Mesodermal cell (in vitro differentiated cells): ENCODE measurements around the gene ALCAM.

Source experiments
- H3K27ac ChIP-seq: 2 replicates; pipeline ENCODE4 v1.7.0; 2013; ENCODE audit warnings: mild to moderate bottlenecking, low read depth, low read length, moderate library complexity; ENCODE audit not compliant: severe bottlenecking
- H3K36me3 ChIP-seq: 2 replicates; pipeline ENCODE4 v1.7.1; 2013; ENCODE audit warnings: mild to moderate bottlenecking, low read length, moderate library complexity; ENCODE audit not compliant: control insufficient read depth, insufficient read depth
- H3K4me1 ChIP-seq: one replicate; pipeline ENCODE4 v1.7.1; 2013; ENCODE audit warnings: mild to moderate bottlenecking, low read length; ENCODE audit not compliant: insufficient read depth, control insufficient read depth, poor library complexity, severe bottlenecking
- H3K4me3 ChIP-seq: 2 replicates; pipeline ENCODE4 v1.7.0; 2013; ENCODE audit warnings: low read length, control low read depth, mild to moderate bottlenecking; ENCODE audit not compliant: insufficient read depth, poor library complexity, severe bottlenecking; ENCODE audit errors: extremely low read depth
- H3K9me3 ChIP-seq: 2 replicates; pipeline ENCODE4 v1.7.1; 2013; ENCODE audit warnings: mild to moderate bottlenecking, low read length, moderate library complexity; ENCODE audit not compliant: control insufficient read depth
- WGBS, 2 experiments: methylation state at CpG; one replicate each; pipeline ENCODE4 v1.1.5; 2013; ENCODE audit warnings: missing lambda C conversion rate in 2 of 2; ENCODE audit not compliant: insufficient coverage in 2 of 2; 5-methylcytosine and 5-hydroxymethylcytosine counted together

Gene ALCAM

DNA sequence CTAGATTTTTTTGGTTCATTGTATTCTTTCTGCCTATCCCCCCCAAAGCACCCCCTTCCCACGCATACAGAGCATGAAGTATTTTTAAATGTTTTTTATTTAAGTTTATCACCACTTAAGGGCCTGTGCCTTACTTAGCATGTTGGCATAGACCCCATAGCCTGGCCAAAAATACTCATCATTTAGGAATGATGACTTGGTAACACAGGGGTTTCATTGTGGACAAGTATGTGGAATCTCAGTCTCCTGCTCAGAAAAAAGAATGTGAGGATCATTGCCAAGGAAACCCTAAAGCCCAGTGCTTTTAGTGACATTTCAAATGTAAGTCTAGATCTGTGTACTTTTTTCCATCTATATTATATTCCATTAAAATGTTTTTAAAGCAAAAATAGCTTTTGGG, 146.3 kb downstream of the ALCAM start:
- no CpG with 5 or more reads among the region's 1 CpG for WGBS, 2 experiments
- H3K36me3 ChIP-seq = no peaks in the 10 kb centered on the region
- no peak overlapping the region for H3K4me3 ChIP-seq
- no peak overlapping the region for H3K27ac ChIP-seq
- H3K4me1 ChIP-seq = peaks cover 11% of the 10 kb centered on the region
- H3K9me3 ChIP-seq = no peaks in the 10 kb centered on the region

DNA sequence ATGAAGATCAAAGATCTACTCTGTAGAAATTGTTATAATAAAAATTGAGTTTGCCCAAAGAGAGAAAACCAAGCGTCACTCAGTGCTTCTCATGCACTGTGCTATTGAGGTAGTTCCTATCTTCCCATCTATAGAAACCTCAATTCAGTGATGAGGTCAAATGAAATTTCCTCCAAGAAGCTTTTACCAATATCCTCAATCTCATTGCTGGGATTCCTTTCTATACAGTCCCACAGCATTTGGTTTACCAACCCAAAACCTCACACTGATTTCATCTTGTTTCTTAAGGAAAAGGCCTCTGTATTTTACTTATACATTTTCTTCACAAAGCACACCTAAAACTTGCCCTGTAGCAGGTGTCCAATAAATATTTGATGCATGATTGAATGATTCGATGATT, 147.2 kb downstream of the ALCAM start:
- Histone ChIP-seq H3K27ac (no peak overlapping the region), H3K9me3 (no peaks in the 10 kb centered on the region), H3K36me3 (no peaks in the 10 kb centered on the region), H3K4me3 (no peak overlapping the region), H3K4me1 (peaks cover 11% of the 10 kb centered on the region)
- WGBS, 2 experiments = 100% methylated on average over 2 of the region's 2 CpGs; no CpG with 5 or more reads in 1 of the 2 experiments

DNA sequence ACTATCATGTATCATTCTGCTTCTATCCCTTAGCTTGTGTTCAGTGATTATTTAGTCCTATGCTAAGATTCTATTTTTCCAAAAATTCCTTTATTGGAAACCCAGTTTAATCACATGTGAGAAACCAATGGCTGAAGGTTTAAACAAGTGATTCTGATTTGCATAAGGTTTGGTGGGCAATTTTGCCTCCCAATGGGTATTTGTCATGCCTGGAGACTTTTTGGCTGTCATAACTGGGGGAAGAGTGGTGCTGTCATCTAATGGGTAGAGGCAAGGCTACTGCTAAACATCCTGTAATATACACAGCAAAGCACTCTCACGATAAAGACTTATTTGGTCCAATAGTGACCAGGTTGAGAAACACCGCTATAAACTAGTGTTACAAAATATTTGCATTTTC, 148.7 kb downstream of the ALCAM start:
- no CpG with 5 or more reads among the region's 2 CpGs for WGBS, 2 experiments
- Histone ChIP-seq H3K36me3 (no peaks in the 10 kb centered on the region), H3K4me3 (no peak overlapping the region), H3K9me3 (no peaks in the 10 kb centered on the region), H3K4me1 (peaks cover 11% of the 10 kb centered on the region), H3K27ac (no peak overlapping the region)

DNA sequence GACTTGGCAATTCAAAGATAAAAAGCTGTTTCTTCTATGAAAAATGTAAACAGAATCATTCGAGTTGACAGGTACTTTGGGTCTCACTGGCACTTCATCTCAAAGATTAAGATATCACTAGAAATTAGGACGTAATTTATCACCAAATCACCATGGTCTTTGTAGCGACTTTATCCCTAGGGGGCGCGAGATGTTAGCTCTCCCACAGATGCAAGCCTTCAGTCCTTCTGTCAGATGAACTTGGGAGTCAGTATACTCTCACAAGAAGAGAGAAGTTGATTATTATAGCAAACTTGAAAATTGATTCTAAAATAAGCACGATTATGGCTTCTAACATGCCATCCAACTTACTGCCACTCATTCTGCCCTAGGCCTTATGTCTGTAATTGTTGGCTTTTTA, 150.3 kb downstream of the ALCAM start:
- no peaks in the 10 kb centered on the region for H3K9me3 ChIP-seq
- 64 to 71% methylated on average over 3 to 5 of the region's 6 CpGs for WGBS, 2 experiments
- no peaks in the 10 kb centered on the region for H3K36me3 ChIP-seq

DNA sequence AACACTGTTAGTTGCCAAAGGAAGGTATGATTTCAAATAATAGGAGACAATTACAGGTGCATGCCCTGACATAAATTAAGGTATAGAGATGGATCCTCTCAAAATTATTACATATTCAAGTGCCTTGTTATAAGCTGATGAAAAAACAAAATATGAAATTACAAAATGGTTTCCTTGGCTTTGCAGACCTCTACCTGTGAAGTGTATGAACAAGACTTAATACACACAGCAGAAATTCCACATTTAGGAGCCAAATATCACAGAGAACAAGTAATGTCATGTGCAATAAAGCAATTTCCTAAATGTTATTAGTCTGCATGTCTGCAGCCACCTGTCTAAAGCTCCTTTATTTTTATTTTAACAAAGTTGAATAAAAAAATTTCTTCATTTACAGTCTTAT, 151.5 kb downstream of the ALCAM start:
- no peaks in the 10 kb centered on the region for H3K36me3 ChIP-seq
- H3K4me3 ChIP-seq = no peak overlapping the region
- H3K4me1 ChIP-seq = peaks cover 3% of the 10 kb centered on the region
- no peaks in the 10 kb centered on the region for H3K9me3 ChIP-seq
- no peak overlapping the region for H3K27ac ChIP-seq

More for the DNA sequence above, 150.3 kb downstream of the ALCAM start:
- Histone ChIP-seq H3K27ac (no peak overlapping the region), H3K4me3 (no peak overlapping the region), H3K4me1 (peaks cover 11% of the 10 kb centered on the region)

DNA sequence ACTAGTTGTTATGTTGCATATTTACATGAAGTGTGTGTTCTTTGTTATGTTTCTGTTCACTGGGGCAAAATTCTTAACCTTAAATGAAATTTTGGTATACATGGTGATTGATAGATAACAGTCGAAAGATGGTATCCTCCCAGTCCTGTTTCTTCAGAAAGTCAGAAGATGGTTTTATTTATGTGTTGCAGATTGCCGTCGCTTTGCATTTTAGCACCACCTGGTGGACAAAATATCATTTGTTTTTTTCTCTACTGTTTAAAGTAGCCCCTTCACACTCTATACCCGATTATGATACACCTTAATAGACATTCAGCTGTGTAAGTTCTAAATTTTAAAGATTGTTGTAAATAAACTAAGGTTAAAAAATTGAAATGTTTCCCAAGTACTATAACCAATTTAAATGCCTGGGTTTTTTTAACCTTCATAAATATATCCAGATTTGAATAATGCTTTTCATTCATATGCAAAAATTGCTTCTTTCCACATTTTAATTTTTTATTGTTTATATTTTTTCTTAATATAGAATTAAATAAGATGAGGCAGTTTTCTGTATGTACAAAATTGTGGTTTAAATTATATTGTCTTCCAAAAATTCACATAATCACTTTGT, 152.2 kb downstream of the ALCAM start:
- H3K36me3 ChIP-seq = no peaks in the 10 kb centered on the region
- no peaks in the 10 kb centered on the region for H3K4me1 ChIP-seq
- WGBS, 2 experiments = 67% methylated on average over 1 of the region's 4 CpGs; no CpG with 5 or more reads in 1 of the 2 experiments
- H3K9me3 ChIP-seq = no peaks in the 10 kb centered on the region
- no peak overlapping the region for H3K4me3 ChIP-seq
- H3K27ac ChIP-seq = no peak overlapping the region

DNA sequence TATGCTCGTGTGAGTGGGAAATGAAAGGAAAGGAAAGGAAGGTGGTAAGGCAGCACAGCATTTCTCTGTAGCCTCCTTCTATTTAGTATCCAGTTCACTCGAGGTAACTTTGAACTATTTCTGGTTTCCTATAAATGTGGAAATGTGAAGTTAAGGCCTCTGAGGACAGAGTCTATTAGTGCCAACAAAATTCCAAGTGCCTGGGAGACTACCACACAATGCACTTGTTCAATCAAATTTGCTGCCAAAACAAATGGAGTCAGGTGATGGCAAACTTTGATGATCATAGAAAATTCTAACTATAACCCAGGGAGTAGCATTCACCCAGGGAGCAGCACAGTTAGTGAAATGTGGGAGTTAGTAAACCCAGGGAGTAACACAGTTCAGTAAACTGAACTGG, 155.1 kb downstream of the ALCAM start:
- H3K9me3 ChIP-seq = no peaks in the 10 kb centered on the region
- H3K4me1 ChIP-seq = no peaks in the 10 kb centered on the region
- H3K36me3 ChIP-seq = no peaks in the 10 kb centered on the region
- no peak overlapping the region for H3K27ac ChIP-seq
- H3K4me3 ChIP-seq = no peak overlapping the region
- WGBS, 2 experiments = no CpG with 5 or more reads among the region's 2 CpGs

DNA sequence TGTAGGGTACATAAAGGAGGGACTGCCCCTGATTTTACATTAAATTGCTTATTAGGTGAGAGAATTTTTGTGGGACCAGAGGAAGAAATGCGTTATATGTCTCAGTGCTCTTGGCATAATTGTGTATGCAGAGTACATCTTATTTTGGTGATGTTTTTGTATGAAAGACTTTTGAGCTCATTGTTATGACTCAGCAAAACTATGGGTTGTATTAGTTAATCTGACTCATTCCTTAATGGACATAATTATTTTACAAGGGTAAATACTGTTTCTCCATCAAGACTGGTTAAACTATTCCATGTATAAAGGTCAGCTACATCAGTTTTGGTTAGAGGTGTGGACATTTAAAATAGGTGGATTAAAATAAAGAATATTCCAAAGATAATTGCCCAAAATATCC, 156.8 kb downstream of the ALCAM start:
- Histone ChIP-seq H3K4me1 (no peaks in the 10 kb centered on the region), H3K9me3 (no peaks in the 10 kb centered on the region), H3K4me3 (no peak overlapping the region), H3K27ac (no peak overlapping the region), H3K36me3 (no peaks in the 10 kb centered on the region)
- 100% methylated on average over 1 of the region's 1 CpG for WGBS, 2 experiments

DNA sequence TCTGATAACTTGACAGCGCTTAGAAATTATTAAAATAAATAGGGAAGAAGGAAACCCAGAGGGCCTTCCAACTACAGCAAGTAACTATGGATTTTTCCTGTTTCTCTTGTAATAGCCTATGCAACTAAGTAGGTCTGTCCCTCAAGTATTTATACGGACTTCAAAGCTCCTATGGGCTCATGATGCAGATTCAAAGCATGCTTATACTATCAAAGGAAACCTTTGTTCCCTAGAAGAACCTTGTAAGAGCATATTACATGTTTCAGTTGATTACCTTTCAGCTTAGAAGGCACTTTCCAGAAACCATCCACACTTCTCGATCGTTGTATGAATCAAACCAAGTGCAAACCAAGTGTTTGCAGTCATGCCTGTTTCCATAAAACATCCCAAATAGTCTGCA, 158.8 kb downstream of the ALCAM start:
- 65 to 66% methylated on average over 3 of the region's 4 CpGs for WGBS, 2 experiments
- H3K27ac ChIP-seq = no peak overlapping the region
- H3K9me3 ChIP-seq = no peaks in the 10 kb centered on the region
- no peaks in the 10 kb centered on the region for H3K4me1 ChIP-seq
- H3K4me3 ChIP-seq = no peak overlapping the region
- no peaks in the 10 kb centered on the region for H3K36me3 ChIP-seq

DNA sequence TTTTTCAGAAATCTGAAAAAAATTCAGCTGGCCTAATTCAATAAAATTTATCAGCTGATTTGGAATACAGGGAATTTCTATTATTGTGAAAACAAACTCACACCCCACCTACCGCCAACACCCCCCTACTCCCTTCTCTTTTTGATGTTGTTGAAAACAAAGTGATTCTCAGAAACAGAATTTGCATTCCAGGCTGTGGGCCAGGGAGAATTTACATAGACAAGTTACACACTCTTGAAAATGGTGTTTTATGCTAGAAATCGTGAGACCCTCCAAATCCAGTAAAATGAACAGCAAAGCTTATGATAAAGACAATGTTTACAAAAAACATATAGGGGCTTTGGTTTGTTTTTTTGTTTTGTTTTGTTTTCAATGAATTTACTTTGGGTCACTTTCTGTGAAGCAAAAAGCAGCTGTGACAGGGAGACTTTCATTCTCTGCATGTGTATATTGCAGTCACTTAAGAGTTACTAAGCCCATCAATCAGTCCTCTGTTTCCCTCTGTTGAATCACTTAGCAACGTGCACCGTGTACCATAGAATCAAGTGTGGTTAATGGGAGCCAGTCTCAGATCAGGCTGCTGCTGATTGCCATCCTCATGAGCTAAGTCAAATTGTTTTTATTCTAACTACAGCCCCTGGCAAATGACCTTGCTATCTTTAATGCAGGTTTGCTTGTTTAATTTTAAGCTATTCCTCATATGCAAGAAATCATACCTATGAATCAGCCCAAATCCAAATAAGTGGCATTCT, 159.8 kb downstream of the ALCAM start:
- WGBS, 2 experiments = 46 to 60% methylated on average over 1 to 2 of the region's 4 CpGs
- H3K27ac ChIP-seq = no peak overlapping the region
- H3K9me3 ChIP-seq = no peaks in the 10 kb centered on the region
- H3K4me1 ChIP-seq = no peaks in the 10 kb centered on the region
- no peaks in the 10 kb centered on the region for H3K36me3 ChIP-seq
- H3K4me3 ChIP-seq = no peak overlapping the region

DNA sequence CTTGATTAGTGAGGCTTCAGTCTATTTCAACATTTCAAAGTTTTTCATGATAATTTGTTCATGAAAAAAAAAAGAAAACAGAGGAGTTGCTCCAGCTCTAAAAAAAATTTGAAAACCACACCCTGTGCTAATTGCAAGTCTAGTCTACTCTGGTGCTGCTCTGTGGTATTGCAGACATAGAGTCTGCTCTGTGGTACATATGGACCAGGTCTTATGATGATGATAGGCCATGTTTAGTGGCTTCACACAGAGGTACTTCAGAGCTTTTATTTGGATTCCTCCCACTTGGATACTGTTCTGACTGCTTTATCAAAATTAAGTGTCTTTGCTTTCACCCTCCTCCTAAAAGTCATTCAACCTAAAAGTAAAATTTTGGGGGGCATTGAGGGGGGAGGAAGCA, 160.8 kb downstream of the ALCAM start:
- Histone ChIP-seq H3K36me3 (peaks cover 6% of the 10 kb centered on the region), H3K27ac (no peak overlapping the region), H3K4me3 (no peak overlapping the region), H3K9me3 (no peaks in the 10 kb centered on the region), H3K4me1 (no peaks in the 10 kb centered on the region)
